ENCODE measurements around the gene NUP160.
"Not testable (repeated sequence)": the region's sequence is repeated elsewhere in the genome, so short reads cannot be mapped to it uniquely, and the experiment has no call there.

NUP160 gene, protein sequence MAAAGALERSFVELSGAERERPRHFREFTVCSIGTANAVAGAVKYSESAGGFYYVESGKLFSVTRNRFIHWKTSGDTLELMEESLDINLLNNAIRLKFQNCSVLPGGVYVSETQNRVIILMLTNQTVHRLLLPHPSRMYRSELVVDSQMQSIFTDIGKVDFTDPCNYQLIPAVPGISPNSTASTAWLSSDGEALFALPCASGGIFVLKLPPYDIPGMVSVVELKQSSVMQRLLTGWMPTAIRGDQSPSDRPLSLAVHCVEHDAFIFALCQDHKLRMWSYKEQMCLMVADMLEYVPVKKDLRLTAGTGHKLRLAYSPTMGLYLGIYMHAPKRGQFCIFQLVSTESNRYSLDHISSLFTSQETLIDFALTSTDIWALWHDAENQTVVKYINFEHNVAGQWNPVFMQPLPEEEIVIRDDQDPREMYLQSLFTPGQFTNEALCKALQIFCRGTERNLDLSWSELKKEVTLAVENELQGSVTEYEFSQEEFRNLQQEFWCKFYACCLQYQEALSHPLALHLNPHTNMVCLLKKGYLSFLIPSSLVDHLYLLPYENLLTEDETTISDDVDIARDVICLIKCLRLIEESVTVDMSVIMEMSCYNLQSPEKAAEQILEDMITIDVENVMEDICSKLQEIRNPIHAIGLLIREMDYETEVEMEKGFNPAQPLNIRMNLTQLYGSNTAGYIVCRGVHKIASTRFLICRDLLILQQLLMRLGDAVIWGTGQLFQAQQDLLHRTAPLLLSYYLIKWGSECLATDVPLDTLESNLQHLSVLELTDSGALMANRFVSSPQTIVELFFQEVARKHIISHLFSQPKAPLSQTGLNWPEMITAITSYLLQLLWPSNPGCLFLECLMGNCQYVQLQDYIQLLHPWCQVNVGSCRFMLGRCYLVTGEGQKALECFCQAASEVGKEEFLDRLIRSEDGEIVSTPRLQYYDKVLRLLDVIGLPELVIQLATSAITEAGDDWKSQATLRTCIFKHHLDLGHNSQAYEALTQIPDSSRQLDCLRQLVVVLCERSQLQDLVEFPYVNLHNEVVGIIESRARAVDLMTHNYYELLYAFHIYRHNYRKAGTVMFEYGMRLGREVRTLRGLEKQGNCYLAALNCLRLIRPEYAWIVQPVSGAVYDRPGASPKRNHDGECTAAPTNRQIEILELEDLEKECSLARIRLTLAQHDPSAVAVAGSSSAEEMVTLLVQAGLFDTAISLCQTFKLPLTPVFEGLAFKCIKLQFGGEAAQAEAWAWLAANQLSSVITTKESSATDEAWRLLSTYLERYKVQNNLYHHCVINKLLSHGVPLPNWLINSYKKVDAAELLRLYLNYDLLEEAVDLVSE (N-terminal part only)

DNA sequence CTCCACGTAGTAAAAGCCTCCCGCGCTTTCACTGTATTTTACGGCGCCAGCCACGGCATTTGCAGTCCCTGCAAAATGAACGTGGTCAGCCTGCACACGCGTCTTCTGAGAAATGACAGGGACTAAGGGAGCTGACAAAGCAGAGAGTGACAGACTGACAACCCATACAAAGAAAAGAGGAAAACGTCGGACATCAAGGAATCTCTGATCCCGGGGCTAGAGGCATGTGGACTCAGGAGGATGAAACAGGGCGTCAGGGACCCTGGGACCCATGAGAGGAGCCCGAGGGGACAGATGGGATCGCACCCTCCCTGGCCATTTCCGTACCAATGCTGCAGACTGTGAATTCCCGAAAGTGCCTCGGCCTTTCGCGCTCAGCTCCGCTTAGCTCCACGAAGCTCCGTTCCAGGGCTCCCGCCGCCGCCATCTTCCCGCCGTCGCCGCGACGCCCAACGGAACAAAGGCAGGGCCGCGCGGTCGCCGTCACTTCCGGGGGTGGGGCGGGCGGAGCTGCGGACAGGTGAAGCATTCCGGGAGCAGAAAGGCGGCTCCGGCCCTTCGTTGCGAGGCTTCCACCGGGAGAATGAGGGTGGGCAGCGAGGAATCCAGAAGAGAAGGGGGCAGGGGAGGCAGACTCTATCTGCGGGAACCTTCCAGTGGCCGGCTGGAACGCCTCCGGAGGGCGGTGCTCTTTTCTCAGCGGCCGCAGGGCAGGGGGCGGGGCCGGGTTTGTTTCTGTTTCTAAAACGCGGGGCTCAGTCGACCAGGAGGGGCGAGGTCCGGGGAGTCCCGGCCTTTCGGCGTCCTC, at the start of gene NUP160:
TSS of gene NUP160 (minus strand) at position 459 of the 808 bp plus-strand sequence. CDS start at position 427, 32 bp downstream.
- peak; percentile 79 for DNase-seq (ENCODE audit: low spot score)

DNA sequence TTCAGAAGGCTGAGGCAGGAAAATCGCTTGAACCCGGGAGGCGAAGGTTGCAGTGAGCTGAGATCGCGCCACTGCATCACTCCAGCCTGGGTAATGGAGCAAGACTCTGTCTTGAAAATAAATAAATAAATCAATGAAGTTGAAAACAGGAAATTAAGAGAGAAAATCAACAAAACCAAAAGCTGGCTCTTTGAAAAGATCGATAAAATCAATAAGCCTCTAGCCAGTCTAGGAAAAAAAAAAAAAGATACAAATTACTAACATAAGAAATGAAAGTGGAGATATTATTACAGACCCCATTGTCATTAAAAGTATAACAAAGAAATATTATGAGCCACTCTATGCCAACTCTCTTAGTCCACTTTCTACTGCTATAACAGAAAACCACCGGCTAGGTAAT, 48.0 kb upstream of the NUP160 start:
- DNase-seq (ENCODE audit: low spot score) = no peak

DNA sequence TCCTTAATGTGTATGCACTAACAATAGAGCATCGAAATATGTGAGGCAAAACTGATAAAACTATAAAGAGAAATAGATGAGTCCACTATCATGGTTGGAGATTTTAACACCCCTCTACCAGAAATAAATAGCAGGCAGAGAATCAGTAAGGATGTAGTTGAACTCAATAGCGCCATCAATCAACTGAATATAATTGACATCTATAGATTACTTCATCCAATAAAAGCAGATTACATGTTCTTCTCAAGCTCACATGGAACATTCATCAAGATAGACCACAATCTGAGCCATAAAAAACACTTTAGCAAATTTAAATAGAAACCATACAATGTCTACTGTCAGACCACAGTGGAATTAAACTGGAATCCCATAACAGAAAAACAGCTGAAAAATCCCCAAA, 46.9 kb upstream of the NUP160 start:
- DNase-seq (ENCODE audit: low spot score) = no peak

DNA sequence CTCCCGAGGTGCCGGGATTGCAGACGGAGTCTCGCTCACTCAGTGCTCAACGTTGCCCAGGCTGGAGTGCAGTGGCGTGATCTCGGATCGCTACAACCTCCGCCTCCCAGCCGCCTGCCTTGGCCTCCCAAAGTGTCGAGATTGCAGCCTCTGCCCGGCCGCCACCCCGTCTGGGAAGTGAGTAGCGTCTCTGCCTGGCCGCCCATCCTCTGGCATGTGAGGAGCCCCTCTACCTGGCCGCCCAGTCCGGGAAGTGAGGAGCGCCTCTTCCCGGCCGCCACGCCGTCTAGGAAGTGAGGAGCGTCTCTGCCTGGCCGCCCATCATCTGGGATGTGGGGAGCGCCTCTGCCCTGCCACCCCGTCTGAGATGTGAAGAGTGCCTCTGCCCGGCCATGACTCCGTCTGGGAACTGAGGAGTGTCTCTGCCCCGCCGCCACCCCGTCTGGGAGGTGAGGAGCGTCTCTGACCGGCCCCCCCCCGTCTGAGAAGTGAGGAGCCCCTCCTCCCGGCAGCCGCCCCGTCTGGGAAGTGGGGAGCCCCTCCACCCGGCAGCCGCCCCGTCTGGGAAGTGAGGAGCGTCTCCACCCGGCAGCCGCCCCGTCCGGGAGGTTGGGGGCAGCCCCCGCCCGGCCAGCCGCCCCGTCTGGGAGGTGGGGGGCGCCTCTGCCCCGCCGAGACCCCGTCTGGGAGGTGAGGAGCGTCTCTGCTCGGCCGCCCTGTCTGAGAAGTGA, 44.6 kb upstream of the NUP160 start:
- not testable (repeated sequence) for DNase-seq (ENCODE audit: low spot score)

DNA sequence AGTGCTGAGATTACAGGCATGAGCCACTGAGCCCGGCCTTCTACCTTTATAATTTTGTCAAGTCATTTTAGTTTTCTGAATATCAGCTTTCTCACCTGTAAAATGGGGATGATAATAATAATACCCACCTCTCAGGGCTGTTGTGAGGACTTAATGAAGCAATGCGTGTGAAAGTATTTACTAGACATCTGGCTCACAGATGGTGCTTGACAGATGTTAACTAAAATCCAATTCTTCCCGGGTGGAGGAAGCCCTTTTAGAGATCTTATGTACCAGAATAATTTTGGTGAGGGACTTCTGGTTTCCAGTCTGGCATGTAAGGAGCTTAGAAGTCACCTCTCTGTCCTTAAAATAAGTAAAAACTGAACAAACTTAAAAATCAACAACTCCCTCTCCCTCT, 43.7 kb upstream of the NUP160 start:
- DNase-seq (ENCODE audit: low spot score) = no peak

DNA sequence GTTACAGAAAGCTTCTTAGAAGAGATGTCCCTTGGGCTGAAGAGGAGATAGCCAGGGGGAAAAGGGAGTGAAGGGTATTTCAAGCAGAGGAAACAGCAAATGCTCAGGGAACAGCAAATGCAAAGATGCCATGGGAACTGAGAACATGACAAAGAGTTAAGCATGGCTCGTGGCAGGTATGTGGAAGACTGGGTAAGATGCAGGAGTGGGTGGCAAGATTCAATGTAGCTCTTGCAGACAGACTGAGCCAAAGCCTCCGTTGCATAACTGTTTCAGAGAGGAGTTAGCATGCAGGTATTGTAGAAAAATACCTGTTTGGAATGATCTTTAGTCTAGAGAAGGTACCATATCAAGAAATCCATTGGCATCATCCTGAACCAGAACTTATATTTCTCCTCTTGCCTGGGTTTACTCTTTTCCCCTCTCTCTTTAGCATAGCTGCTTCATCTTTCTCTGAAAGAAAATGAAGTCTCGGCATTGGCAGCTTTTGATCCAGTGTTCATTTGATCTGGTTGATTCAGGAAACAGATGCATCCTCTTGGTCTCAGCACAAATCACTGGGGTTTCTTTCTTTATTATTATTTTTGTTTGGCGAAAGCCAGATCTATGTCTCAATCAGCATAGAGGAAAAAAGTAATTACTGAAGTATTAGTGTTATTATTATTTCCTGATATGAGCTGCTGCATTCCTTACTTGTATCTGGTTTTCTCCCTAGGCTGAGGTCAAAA, 41.7 kb upstream of the NUP160 start:
- no peak for DNase-seq (ENCODE audit: low spot score)

DNA sequence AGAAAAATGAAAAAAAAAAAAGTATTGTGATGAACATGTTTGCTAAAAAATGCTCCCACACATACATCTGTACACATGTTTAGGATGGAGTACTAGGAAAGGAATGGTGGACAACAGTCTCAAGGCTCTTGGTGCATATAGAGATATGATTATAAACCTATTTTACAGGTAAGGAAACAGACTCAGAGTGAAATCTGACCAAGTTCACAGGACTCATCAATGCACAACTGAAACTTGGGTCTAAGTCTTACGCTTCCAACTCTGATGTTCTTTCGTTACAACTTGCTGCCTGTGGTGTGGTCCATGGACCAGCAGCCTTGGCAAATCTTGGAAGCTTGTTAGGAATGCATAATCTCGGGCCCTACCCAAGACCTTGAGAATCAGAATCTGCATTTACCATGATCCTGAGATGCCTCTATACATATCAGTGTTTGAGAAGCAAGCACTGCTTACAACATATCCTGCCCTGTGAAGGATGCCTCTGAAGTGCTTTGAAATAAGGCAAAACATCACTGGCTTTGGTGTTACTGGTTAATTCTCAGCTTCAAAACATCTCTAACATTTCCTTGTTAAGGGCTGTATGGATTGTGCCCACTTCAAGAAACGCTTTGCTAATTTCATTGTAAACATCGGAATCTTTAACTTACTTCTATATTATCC, 39.9 kb upstream of the NUP160 start:
- DNase-seq (ENCODE audit: low spot score) = no peak

DNA sequence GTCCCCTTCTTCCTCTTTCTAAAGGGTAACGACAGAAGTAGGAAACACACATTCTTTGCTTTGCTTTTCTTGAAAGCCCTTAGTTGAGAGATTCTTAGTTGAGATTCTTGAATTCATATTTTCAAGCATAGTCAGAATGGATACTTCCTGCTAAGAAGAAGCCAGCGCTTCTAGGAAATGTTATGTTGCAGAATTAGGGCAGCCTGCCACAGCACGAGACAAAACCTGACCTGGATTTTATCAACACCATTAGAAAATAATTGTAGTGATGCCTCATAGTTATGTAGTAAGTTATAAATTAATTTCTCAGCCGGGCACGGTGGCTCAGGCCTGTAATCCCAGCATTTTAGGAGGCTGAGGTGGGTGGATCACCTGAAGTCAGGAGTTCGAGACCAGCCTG, 37.9 kb upstream of the NUP160 start:
- no peak for DNase-seq (ENCODE audit: low spot score)

DNA sequence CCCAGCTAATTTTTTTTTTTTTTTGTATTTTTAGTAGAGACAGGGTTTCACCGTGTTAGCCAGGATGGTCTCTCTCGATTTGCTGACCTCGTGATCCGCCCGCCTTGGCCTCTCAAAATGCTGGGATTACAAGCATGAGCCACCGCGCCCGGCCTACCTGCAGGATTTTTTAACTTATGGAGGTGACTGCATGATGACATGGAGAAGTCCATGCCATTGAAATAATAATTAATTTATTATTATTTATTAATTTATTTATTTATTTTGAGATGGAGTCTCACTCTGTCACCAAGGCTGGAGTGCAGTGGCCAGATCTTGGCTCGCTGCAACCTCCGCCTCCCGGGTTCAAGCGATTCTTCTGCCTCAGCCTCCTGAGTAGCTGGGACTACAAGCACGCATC, 34.3 kb upstream of the NUP160 start:
- not testable (repeated sequence) for DNase-seq (ENCODE audit: low spot score)

DNA sequence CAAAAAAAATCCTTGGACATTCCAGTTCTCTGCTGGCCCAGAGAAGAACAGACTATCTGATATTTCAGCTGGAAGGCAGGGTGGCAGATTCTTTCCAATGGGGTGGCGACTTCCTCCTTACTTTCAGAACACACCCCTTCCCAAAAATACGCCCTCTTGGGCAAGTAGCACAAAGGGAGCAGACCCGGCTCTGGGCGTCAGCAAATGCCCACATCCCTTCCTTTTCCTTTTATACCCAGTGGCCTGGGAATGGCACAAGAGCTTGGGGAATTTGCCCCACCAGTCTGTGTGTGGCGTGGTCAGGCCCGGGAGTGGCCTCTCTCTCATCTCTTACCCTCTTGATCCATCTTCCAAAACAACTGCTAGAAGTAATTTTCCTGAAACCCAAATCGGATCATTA, 33.0 kb upstream of the NUP160 start:
- no peak for DNase-seq (ENCODE audit: low spot score)

DNA sequence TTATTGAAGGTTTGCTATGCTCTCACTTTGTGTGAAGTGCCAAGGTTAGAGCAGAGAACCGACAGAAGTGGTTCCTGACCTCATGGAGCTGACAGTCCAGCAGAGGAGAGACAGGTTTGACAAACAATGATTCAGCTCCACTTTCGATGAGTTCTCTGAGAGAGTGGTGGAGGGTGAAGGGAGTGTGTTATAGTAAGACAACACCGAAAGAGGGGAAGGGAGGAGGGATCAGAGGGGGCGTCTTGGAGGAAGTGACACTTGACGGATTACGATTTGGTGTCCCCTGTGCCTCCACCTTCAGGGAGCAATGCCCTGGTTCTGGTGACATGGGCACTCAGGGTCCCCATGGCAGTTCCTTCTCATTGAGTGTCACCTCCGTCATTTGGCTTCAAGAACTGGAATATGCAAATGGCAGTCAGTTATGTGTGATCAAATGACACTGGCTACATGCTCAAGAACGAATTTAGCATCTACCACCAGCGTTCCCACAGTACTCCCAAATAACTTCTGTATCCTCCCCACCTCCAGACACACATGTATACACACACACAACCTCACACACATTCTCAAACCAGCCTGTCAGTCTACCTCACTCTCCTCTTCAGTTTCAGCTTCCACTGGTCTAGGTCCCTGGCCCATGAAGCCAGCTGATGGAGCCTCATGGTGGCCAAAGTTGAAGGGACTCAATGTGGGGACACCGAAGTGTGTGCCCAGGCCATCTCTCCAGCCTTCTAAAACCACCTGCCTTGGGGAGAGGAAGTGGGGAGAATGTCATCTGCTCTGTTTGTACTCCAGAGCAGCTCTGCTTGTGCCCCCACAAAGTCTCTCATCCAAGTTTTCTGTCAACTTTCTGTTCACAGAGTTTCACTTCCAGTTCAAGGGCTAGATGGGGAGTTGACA, 31.4 kb upstream of the NUP160 start:
- peak; percentile 27 for DNase-seq (ENCODE audit: low spot score)

DNA sequence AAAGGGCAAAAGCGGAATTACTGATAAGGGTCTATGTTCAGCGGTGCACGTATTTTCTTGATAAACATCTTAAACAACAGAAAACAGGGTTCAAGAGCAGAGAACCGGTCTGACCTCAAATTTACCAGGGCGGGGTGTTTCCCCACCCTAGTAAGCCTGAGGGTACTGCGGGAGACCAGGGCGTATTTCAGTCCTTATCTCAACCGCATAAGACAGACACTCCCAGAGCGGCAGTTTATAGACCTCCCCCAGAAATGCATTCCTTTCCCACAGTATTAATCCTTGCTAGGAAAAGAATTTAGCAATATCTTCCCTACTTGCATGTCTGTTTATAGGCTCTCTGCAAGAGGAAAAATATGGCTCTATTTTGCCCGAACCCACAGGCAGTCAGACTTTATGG, 27.7 kb upstream of the NUP160 start:
- not testable (repeated sequence) for DNase-seq (ENCODE audit: low spot score)

DNA sequence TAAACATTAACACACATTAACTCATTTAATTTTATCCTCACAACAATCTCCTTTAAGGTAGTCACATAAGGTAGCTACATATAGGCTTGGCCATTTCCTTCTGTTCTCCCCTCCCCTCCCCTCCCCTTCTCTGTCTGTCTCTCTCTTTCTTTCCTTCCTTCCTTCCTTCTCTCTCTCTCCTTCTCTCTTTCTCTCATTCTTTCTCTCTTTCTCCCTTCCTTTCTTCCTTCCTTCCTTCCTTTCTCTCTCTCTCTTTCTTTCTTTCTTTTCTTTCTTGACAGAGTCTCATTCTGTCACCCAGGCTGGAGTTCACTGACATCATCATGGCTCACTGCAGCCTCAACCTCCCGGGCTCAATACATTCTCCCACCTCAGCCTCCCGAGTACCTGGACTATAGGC, 22.3 kb upstream of the NUP160 start:
- no peak for DNase-seq (ENCODE audit: low spot score)

DNA sequence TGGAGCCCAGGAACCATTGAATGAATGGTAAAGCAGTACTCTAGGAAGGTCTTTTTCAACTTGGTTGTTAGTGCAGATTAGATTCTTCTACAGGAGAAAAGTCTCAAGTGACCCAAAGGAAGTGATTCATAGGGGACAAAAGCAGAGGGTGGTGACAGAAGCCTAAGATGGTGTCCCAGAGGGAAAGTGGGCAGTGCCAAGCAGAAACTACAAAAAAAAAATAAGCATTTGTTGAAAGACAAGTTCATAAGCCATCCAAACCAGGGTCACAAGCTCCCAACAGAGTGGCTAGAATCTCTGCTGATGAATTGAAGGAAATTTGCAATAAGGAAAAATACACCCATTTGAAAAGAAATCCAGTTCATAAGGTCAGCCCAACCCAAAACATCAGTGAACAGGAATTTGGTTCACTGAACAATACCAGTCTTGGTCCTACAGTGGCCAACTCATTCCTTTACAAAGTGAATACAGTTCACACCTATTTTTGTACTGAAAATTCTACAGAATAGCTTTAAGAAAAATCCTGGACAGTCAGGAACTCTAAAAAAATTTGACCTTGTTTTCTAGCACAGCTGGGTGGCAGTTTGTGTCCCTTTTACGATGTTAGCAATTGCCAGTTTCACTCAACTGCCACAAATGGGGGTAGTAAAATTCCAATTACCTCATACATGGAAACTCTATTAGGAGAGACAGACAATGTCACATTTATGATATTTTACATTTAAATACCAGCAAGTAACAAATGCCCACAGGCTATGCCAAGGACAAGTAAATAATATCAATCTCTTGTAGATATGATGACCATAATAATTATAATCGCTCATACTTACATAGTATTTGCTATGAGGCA, 21.6 kb upstream of the NUP160 start:
- no peak for DNase-seq (ENCODE audit: low spot score)

DNA sequence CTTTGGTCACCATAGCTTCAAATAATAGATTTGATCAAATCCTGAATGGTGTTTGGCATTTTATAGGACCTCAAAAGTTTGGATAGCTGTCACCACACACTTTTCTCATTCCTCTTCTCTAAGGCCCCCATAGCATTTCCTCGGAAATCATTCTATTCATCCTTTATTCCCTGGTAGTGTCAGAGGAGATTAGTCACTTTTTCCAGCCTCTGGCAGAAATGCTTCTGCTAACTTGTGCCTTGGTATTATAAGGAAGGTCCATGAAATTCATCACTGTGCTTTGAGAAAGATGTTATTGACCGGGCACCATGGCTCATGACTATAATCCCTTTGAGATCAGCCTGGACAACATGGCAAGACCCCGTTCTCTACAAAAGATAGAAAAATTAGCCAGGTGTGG, 19.7 kb upstream of the NUP160 start:
- no peak for DNase-seq (ENCODE audit: low spot score)

DNA sequence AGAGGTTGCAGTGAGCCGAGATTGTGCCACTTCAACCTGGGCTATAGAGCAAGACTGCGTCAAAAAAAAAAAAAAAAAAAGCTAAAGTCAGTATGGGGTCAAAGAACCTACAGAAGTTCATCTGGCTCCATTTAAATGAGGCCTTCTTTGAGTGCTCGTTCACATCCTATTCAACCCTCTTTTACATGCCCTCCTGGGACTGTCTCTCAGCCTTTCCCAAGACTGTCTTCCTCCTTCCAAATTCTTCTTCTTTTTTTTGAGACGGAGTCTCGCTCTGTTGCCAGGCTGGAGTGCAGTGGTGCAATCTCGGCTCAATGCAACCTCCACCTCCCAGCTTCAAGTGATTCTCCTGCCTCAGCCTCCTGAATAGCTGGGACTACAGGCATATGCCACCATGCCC, 18.7 kb upstream of the NUP160 start:
- not testable (repeated sequence) for DNase-seq (ENCODE audit: low spot score)

DNA sequence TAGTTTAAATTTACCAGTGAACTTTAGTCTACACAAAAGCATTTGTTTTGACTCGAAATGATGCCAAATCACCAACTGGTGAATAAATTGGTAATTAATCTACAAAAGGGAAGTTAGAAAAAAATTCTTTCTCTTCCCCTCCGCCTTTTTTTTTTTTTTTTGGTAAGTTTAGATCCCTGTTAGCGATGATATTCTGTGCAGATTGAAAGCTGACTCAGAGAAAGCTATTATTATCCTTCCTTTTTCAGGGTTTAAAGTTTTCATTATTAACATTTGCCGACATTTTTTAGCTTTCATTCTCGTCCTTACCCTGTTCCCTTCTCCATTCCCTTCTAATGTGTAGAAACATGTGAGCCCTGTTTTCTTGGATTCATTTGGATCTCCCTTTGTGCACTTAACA, 16.8 kb upstream of the NUP160 start:
- DNase-seq (ENCODE audit: low spot score) = no peak

Measured in NAMALWA (cell line).